GM21367 (cell line): ENCODE measurements around the gene PLPP1.
A peak's percentile ranks its signal among the peaks of the same experiment; 100 is the strongest.

Experiments
- ATAC-seq: cut with Tn5 transposase; IDR thresholded peaks from one replicate; pipeline ENCODE4 v1.9.1; 2021; ENCODE audit not compliant: unreplicated experiment

PLPP1 gene

GRCh38 chr5:55534436-55535198 is at the start of gene PLPP1:
TSS of gene PLPP1 (minus strand) at chr5:55534964. CDS start at chr5:55534629, 335 bp downstream.
- peak; percentile 74 for ATAC-seq

- ATAC-seq: no peak
Observed at GRCh38 chr5:55583578-55583977, 48.8 kb upstream of the PLPP1 start.

- ATAC-seq: no peak
Observed at GRCh38 chr5:55582256-55582655, 47.5 kb upstream of the PLPP1 start.

GRCh38 chr5:55580042-55580441 is 45.3 kb upstream of the PLPP1 start:
- ATAC-seq: no peak

- no peak for ATAC-seq
Observed at GRCh38 chr5:55578771-55579170, 44.0 kb upstream of the PLPP1 start.

GRCh38 chr5:55577353-55578060 is 42.7 kb upstream of the PLPP1 start:
- no peak for ATAC-seq

GRCh38 chr5:55576661-55577060 is 41.9 kb upstream of the PLPP1 start:
- ATAC-seq: no peak

GRCh38 chr5:55575815-55576583 is 41.2 kb upstream of the PLPP1 start:
- no peak for ATAC-seq

- no peak for ATAC-seq
Observed at GRCh38 chr5:55572600-55572999, 37.8 kb upstream of the PLPP1 start.

GRCh38 chr5:55572020-55572419 is 37.3 kb upstream of the PLPP1 start:
- ATAC-seq: no peak

- ATAC-seq: no peak
Observed at GRCh38 chr5:55570570-55570969, 35.8 kb upstream of the PLPP1 start.

- ATAC-seq: no peak
Observed at GRCh38 chr5:55570026-55570425, 35.3 kb upstream of the PLPP1 start.

- ATAC-seq: no peak
Observed at GRCh38 chr5:55569513-55569865, 34.7 kb upstream of the PLPP1 start.

- ATAC-seq: no peak
Observed at GRCh38 chr5:55568654-55569512, 34.1 kb upstream of the PLPP1 start.

- no peak for ATAC-seq
Observed at GRCh38 chr5:55564721-55565120, 30.0 kb upstream of the PLPP1 start.

GRCh38 chr5:55558484-55558883 is 23.7 kb upstream of the PLPP1 start:
- ATAC-seq: no peak

GRCh38 chr5:55557123-55557522 is 22.4 kb upstream of the PLPP1 start:
- ATAC-seq: no peak

- ATAC-seq: no peak
Observed at GRCh38 chr5:55554585-55555202, 19.9 kb upstream of the PLPP1 start.

- no peak for ATAC-seq
Observed at GRCh38 chr5:55551904-55552303, 17.1 kb upstream of the PLPP1 start.

GRCh38 chr5:55551358-55551757 is 16.6 kb upstream of the PLPP1 start:
- no peak for ATAC-seq
